Neuronal stem cell (in vitro differentiated cells): Measurements from ENCODE around the gene PRKCE.

Experiments
- DNase-seq: peaks from one replicate; pipeline ENCODE4 v3.0.0-alpha.2; 2013; ENCODE audit warnings: low spot score
- H2AFZ ChIP-seq: one replicate; pipeline ENCODE4 v1.6.1; 2013; ENCODE audit warnings: mild to moderate bottlenecking, low read length, inconsistent platforms
- H2AK5ac ChIP-seq: 2 replicates; pipeline ENCODE4 v1.6.1; 2013; ENCODE audit warnings: low read depth, mild to moderate bottlenecking, inconsistent platforms, low read length, moderate library complexity, mixed read lengths
- H2BK120ac ChIP-seq: 2 replicates; pipeline ENCODE4 v1.6.1; 2013; ENCODE audit warnings: low read depth, mild to moderate bottlenecking, inconsistent platforms, low read length, moderate library complexity, mixed read lengths
- H2BK12ac ChIP-seq: one replicate; pipeline ENCODE4 v1.6.1; 2013; ENCODE audit warnings: low read length, inconsistent platforms
- H2BK15ac ChIP-seq: 2 replicates; pipeline ENCODE4 v1.6.1; 2013; ENCODE audit warnings: mild to moderate bottlenecking, low read length, inconsistent platforms, mixed read lengths
- H2BK5ac ChIP-seq: one replicate; pipeline ENCODE4 v1.6.1; 2013; ENCODE audit warnings: inconsistent platforms, mild to moderate bottlenecking, low read length, moderate library complexity
- H3K14ac ChIP-seq: one replicate; pipeline ENCODE4 v1.6.1; 2013; ENCODE audit warnings: low read length, inconsistent platforms
- H3K18ac ChIP-seq: 2 replicates; pipeline ENCODE4 v1.6.1; 2013; ENCODE audit warnings: low read length, inconsistent platforms
- H3K23ac ChIP-seq: 2 replicates; pipeline ENCODE4 v1.6.1; 2013; ENCODE audit warnings: low read depth, mild to moderate bottlenecking, mixed read lengths, low read length, inconsistent platforms; ENCODE audit not compliant: poor library complexity
- H3K27ac ChIP-seq: replicated peaks from 3 replicates; pipeline ENCODE4 v1.5.1; 2013; ENCODE audit warnings: low read length, inconsistent platforms
- H3K27me3 ChIP-seq, 3 experiments: 2 replicates each; pipeline ENCODE4 v1.6.1; 2013; ENCODE audit warnings: low read length in 3 of 3, mild to moderate bottlenecking in 2 of 3, inconsistent platforms in 1 of 3, low read depth in 1 of 3, mixed read lengths in 1 of 3, moderate library complexity in 1 of 3; ENCODE audit not compliant: control insufficient read depth in 3 of 3, insufficient read depth in 3 of 3
- H3K36me3 ChIP-seq, 2 donors: replicated peaks in 1 of 2; 2 replicates each; pipeline ENCODE4 v1.6.1; 2013; ENCODE audit warnings: low read length in 2 of 2; ENCODE audit not compliant: control insufficient read depth in 2 of 2, insufficient read depth in 2 of 2
- H3K4ac ChIP-seq: 2 replicates; pipeline ENCODE4 v1.6.1; 2013; ENCODE audit warnings: inconsistent platforms, mild to moderate bottlenecking, low read length, moderate library complexity
- H3K4me1 ChIP-seq, 2 donors: 1 replicate in 1 of 2; 2 replicates in 1 of 2; pipeline ENCODE4 v1.6.1; 2013; ENCODE audit warnings: low read length in 2 of 2, low read depth in 1 of 2; ENCODE audit not compliant: control insufficient read depth in 2 of 2, insufficient read depth in 1 of 2
- H3K4me2 ChIP-seq: one replicate; pipeline ENCODE4 v1.6.1; 2013; ENCODE audit warnings: mild to moderate bottlenecking, low read length, inconsistent platforms; ENCODE audit not compliant: insufficient read depth, poor library complexity, severe bottlenecking
- H3K4me3 ChIP-seq, 2 donors: 2 replicates each; pipeline ENCODE4 v1.5.1; 2013; ENCODE audit warnings: low read length in 2 of 2, mild to moderate bottlenecking in 2 of 2, inconsistent platforms in 1 of 2, moderate library complexity in 1 of 2
- H3K79me1 ChIP-seq: one replicate; pipeline ENCODE4 v1.6.1; 2013; ENCODE audit warnings: low read depth, mild to moderate bottlenecking, inconsistent platforms, low read length, moderate library complexity
- H3K9ac ChIP-seq: one replicate; pipeline ENCODE4 v1.6.1; 2013; ENCODE audit warnings: mild to moderate bottlenecking, low read depth, low read length, inconsistent platforms; ENCODE audit not compliant: poor library complexity
- H3K9me3 ChIP-seq, 2 donors: replicated peaks in 1 of 2; 2 replicates each; pipeline versions ENCODE3 to v1.6.1; 2013; ENCODE audit warnings: low read length in 2 of 2, mild to moderate bottlenecking in 2 of 2, inconsistent platforms in 1 of 2, low read depth in 1 of 2, mixed read lengths in 1 of 2, moderate library complexity in 1 of 2; ENCODE audit not compliant: control insufficient read depth in 2 of 2, insufficient read depth in 1 of 2
- H4K8ac ChIP-seq: one replicate; pipeline ENCODE4 v1.6.1; 2013; ENCODE audit warnings: low read depth, mild to moderate bottlenecking, inconsistent platforms, low read length, moderate library complexity
- H4K91ac ChIP-seq: one replicate; pipeline ENCODE4 v1.6.1; 2013; ENCODE audit warnings: low read length, low read depth, mild to moderate bottlenecking, inconsistent platforms; ENCODE audit not compliant: poor library complexity
- WGBS, 2 donors: extraction: QIAGEN DNeasy Blood & Tissue Kit; methylation state at CpG; one replicate each; pipeline ENCODE4 v1.1.7; 2013; ENCODE audit warnings: missing lambda C conversion rate in 2 of 2, mixed read lengths in 1 of 2; ENCODE audit not compliant: insufficient read length in 2 of 2, insufficient replicate concordance in 1 of 2; ENCODE audit errors: extremely low coverage in 2 of 2; 5-methylcytosine and 5-hydroxymethylcytosine counted together

PRKCE gene

DNA sequence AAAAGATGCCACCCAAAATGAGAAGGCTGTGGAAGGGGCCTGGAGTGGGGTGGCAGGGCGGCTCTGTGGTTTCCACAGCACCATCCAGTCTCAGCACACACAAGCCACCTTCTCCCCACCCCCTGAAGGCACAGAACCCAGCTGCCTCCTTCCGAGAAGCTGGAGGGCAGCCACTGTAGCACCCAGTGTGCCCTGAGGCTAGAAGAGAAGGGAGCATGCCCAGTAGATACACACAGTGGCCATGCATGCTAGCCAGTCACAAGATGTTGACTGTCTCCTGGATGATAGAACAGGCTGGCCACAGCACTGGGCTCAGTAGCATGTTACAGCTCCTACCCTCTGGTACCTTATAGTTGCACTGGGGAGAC is 496.9 kb downstream of the PRKCE start:
- H3K4me1 ChIP-seq: peaks cover 0 to 12% of the 10 kb centered on the region in 2 donors
- H3K9me3 ChIP-seq: no peaks in the 10 kb centered on the region
- H3K27me3 ChIP-seq: no peaks in the 10 kb centered on the region
- no peaks in the 10 kb centered on the region for H3K79me1 ChIP-seq
- no peak overlapping the region for H3K4me3 ChIP-seq
- H2BK12ac ChIP-seq: no peak overlapping the region
- no peak overlapping the region for H3K4me2 ChIP-seq
- no CpG with 5 or more reads among the region's 2 CpGs for WGBS, 2 donors
- DNase-seq: no peak
- H4K91ac ChIP-seq: no peak overlapping the region
- no peaks in the 10 kb centered on the region for H3K36me3 ChIP-seq
- H3K14ac ChIP-seq: no peak overlapping the region
- H3K4ac ChIP-seq: no peak overlapping the region
- no peak overlapping the region for H2AK5ac ChIP-seq
- H3K9ac ChIP-seq: no peak overlapping the region
- H4K8ac ChIP-seq: no peak overlapping the region
- no peak overlapping the region for H3K23ac ChIP-seq
- no peak overlapping the region for H2BK15ac ChIP-seq
- H3K27ac ChIP-seq: no peak overlapping the region
- H3K18ac ChIP-seq: no peak overlapping the region
- no peak overlapping the region for H2BK120ac ChIP-seq
- no peak overlapping the region for H2AFZ ChIP-seq
- H2BK5ac ChIP-seq: no peak overlapping the region

DNA sequence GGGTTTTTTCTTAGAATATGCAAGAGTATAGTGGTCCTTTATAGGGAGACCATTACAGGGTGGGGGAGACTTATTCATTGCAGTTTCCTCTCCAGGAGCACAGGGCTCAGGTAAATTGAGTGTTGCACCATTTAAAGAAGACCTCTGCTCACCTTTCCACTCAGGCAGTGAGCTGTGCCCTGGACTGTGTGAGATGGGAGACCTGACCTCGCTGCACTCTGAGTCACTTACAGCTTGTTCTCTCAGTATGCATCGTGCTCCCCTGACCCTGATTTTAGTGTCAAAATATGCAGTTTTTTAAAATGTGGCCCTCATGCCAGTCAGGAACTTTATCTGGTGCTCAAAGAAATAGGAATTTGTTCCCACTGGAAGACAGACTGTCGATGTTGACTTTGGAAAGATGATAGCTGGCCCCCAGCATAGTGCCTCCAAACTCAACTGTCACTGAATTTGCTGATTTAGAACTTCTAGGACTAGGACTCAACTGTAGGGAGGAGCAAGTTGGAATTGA is 499.0 kb downstream of the PRKCE start:
- Histone ChIP-seq H3K4me3 (no peak overlapping the region), H3K27ac (no peak overlapping the region), H2AFZ (no peak overlapping the region), H2AK5ac (no peak overlapping the region), H3K27me3 (no peaks in the 10 kb centered on the region), H2BK5ac (no peak overlapping the region), H3K14ac (no peak overlapping the region), H3K4ac (no peak overlapping the region), H3K4me1 (peaks cover 0 to 10% of the 10 kb centered on the region in 2 donors), H3K9ac (no peak overlapping the region), H2BK120ac (no peak overlapping the region), H3K36me3 (no peaks in the 10 kb centered on the region), H4K91ac (no peak overlapping the region), H3K9me3 (no peaks in the 10 kb centered on the region), H3K79me1 (no peaks in the 10 kb centered on the region), H3K4me2 (no peak overlapping the region), H2BK12ac (no peak overlapping the region), H4K8ac (no peak overlapping the region), H3K18ac (no peak overlapping the region), H2BK15ac (peak overlapping the region; percentile 39), H3K23ac (no peak overlapping the region)
- no CpG with 5 or more reads among the region's 3 CpGs for WGBS, 2 donors
- DNase-seq: no peak

DNA sequence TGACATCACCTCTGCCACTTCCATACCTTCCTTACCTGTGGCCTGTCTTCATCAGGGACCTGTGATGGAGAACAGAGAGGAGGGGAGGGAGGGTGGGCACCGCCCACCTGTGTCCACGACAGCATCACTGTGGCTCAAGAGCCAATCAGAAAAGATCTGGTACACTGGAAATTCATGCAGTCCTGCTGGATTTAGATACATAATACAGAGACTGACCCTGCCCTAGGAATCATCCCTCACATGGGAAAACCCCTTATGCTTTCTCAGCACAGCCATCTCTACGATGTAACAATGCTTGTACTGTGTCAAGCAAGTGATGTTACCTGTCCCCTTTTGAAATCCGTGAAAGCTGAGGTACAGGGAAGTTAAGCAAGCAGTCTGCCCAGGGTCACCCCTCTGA is 500.1 kb downstream of the PRKCE start:
- Histone ChIP-seq H3K4me3 (no peak overlapping the region), H3K9ac (no peak overlapping the region), H4K91ac (no peak overlapping the region), H3K36me3 (no peaks in the 10 kb centered on the region), H2BK12ac (no peak overlapping the region), H3K27me3 (no peaks in the 10 kb centered on the region), H3K18ac (peak overlapping the region; percentile 34), H2BK5ac (no peak overlapping the region), H3K4me1 (peaks cover 0 to 10% of the 10 kb centered on the region in 2 donors), H3K4ac (no peak overlapping the region), H4K8ac (no peak overlapping the region), H2AFZ (no peak overlapping the region), H3K27ac (peak overlapping the region; percentile 8), H3K23ac (no peak overlapping the region), H2BK15ac (no peak overlapping the region), H2BK120ac (no peak overlapping the region), H3K79me1 (no peaks in the 10 kb centered on the region), H2AK5ac (no peak overlapping the region), H3K14ac (no peak overlapping the region), H3K9me3 (no peaks in the 10 kb centered on the region), H3K4me2 (no peak overlapping the region)
- no CpG with 5 or more reads among the region's 4 CpGs for WGBS, 2 donors
- no peak for DNase-seq

DNA sequence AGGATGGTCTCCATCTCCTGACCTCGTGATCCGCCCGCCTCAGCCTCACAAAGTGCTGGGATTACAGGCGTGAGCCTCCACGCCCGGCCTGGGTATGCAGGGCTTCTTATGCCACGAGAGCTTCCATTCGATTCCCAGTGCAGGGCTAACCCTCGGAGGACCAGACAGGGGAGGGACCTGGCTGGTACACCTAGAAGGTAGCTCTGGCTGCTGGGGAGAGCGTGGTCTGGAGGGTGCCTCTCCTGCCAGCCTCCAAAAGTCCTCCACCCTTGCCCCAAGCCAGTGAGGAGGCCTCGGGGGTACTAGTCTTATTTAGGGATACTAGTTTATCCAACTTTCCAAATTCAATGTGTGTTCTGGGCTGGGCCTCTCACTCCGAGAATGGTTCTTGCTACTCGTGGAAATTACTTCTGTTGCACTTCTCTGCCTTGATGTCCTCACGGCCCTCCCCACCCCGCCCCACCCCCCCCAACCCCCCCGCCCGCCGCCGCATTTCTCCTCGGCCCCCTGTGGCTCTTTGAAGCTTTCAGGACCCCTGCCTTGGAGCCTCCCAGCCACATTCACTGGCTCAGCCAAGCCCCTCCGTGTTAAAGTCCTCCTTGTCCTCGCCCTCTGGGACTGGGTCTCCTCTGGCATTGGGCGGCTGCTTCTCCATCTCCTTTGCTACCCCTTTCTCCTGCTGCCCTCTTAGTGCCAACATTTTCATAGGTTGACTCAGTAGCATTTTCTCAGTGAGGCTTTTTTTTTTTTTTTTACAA is 502.7 kb downstream of the PRKCE start:
- Histone ChIP-seq H3K79me1 (no peaks in the 10 kb centered on the region), H2BK15ac (no peak overlapping the region)
- no peak for DNase-seq

More for the DNA sequence above, 502.7 kb downstream of the PRKCE start:
- Histone ChIP-seq H2BK5ac (no peak overlapping the region), H3K18ac (no peak overlapping the region), H2BK120ac (no peak overlapping the region), H4K8ac (no peak overlapping the region), H3K27ac (no peak overlapping the region), H2AFZ (no peak overlapping the region), H3K23ac (no peak overlapping the region), H2AK5ac (no peak overlapping the region), H3K9me3 (no peaks in the 10 kb centered on the region), H3K36me3 (no peaks in the 10 kb centered on the region), H3K14ac (no peak overlapping the region), H3K4me3 (no peak overlapping the region), H3K4me2 (no peak overlapping the region), H3K4me1 (peaks cover 0 to 10% of the 10 kb centered on the region in 2 donors), H4K91ac (no peak overlapping the region), H3K27me3 (no peaks in the 10 kb centered on the region), H2BK12ac (no peak overlapping the region), H3K9ac (no peak overlapping the region), H3K4ac (no peak overlapping the region)
- WGBS, 2 donors: no CpG with 5 or more reads among the region's 23 CpGs
